C4-2B (cell line): Measurements from ENCODE around the gene NRAS.

ENCODE experiments used
- H3K27ac ChIP-seq: fragments of 450-650 bp; 2 replicates; pipeline ENCODE4 v1.5.1; 2017
- CTCF ChIP-seq: fragments of 450-650 bp; conservative IDR thresholded peaks from 2 replicates; pipeline ENCODE4 v1.5.1; 2017; ENCODE audit warnings: mild to moderate bottlenecking
- ZFX ChIP-seq: fragments of 450-650 bp; IDR thresholded peaks from 2 replicates; pipeline ENCODE4 v1.6.1; 2017

The NRAS gene

GRCh38 chr1:114723457-114723856 is 6.9 kb upstream of the NRAS start:
- H3K27ac ChIP-seq = no peak overlapping the region
- TF ChIP-seq CTCF = no peak
- no peak for TF ChIP-seq ZFX

GRCh38 chr1:114720492-114720891 is 3.9 kb upstream of the NRAS start:
- TF ChIP-seq CTCF = no peak
- TF ChIP-seq ZFX = no peak

DNA sequence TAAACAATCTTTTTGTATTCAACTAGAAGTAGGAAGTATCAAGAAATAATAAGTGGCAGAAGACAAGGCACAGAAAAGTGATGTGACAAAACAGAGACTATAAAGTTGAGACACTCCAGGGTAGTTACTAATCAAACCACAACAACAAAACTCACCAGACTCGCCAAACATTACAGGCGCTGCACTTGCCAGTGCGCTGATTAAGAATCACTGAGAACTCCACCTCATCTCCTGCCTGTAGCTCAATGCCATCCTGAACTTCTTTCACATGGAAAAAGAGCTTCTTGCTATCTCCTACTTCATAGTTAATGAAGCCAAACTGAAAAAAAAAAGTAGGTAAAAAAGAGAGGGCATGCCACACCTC is 2.8 kb upstream of the NRAS start:
- H3K27ac ChIP-seq = no peak overlapping the region

More at GRCh38 chr1:114720492-114720891, 3.9 kb upstream of the NRAS start:
- H3K27ac ChIP-seq = no peak overlapping the region

DNA sequence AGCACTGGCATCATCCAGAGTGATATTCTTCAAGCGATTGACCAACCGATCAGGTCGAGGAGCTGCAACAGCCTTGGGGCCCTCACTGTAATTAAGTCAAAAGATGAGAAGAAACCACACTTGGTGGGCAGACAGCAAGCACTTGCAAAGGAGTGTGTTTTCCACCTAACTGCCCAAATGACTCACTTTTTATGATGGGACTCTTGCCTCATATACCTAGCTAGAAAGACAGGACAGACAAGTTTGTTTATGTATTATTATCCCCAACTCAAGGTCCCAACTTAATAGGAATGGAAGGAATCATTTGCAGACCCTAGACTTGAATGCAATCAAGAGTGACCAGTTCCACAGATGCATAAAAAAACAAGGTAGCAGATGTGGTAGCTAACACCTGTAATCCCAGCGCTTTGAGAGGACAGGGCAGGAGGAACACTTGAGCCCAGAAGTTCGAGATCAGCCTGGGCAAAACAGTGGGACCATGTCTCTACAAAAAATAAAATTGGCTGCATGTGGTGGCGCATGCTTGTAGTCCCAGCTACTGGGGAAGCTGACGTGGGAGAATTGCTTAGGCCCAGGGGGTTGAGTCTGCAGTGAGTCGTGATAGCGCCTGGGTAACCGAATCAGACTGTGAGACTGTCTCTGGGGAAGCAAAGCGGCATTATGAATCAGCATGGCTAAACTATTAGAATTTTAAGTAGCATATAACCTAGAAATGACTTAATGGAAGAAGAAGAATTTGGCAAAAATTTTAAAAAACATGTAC is 2.3 kb upstream of the NRAS start:
- TF ChIP-seq ZFX (no peak), CTCF (no peak)
- no peak overlapping the region for H3K27ac ChIP-seq

More for the DNA sequence above, 2.8 kb upstream of the NRAS start:
- TF ChIP-seq ZFX = no peak
- TF ChIP-seq CTCF = no peak

GRCh38 chr1:114715952-114716303 is 643 bp downstream of the NRAS start:
- TF ChIP-seq ZFX (no peak), CTCF (no peak)
- peak overlapping the region; percentile 76 for H3K27ac ChIP-seq

DNA sequence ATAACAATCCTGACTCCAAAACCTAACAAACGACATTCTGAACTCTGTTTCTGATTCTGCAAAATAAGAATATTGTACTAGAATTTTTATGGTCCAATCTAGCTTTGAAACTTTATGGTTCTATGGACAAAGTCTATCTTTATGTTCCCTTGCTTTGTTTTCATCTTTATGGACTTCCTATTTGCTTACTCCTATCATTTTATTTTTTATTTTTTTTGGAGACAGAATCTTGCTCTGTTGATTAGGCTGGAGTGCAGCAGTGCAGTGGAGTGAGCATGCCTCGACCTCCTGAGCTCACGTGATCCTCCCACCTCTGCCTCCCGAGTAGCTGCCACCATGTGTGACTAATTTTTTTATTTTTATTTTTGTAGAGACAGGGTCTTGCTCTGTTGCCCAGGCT is 3.6 kb downstream of the NRAS start:
- TF ChIP-seq ZFX (no peak), CTCF (no peak)
- H3K27ac ChIP-seq = no peak overlapping the region

DNA sequence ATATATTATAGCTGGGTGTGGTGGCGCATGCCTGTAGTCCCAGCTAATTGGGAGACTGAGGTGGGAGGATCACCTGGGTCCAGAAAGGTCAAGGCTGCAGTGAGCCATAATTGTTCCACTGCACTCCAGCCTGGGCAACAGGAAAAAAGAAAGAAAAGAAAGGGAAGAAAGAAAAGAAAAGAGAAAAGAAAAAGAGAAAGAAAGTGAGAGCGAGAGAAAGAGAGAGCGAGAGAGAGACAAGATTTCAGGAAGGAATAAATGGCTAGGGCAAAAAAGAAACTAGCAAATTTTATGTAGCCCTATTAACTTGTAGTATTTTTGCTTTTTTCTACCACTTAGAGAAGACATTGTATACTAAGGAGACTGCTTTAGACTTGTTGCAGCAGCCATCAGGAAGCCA is 6.2 kb downstream of the NRAS start:
- no peak for TF ChIP-seq ZFX
- TF ChIP-seq CTCF = no peak
- no peak overlapping the region for H3K27ac ChIP-seq
